Measurements from ENCODE around the gene TREML1. TPM values are rescaled to one million over a fixed set of nuclear protein-coding genes. Genes with fewer than 3 reads are reported as not detected.

The TREML1 gene
- total and polyA plus RNA-seq, 9 of the 15 experiments (the other 6 are each of a cell fraction or from before 2014, with no cell fraction given): not detected

DNA sequence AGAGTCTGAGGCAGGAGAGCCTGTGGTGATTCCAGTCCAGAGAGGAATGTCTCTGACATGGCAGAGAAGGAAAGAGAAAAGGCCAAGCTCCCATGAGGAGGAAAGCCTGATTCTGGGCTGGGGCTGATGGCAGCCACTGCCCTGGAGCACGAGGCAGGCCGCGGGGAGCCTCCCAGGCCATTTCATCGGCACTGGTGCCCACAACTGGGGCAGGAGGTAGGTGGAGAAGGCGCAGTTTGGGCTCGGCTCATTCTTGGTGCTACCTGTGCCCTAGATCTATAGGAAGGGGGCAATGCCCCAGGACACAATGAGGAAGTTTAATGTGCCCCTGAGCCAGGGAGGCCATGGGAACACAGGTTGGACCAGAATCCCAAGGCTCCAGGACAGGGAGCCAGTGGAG is 2.6 kb upstream of the TREML1 start:
- in situ Hi-C loops (cut with MboI): no loop called here
- Histone ChIP-seq H3K4me2 (ENCODE audit: insufficient read depth, low read length) (no peak overlapping the region), H3K9me3 (replicated peaks; ENCODE audit: control insufficient read depth, insufficient read depth, low read depth, low read length) (no peaks in the 10 kb centered on the region), H3K9ac (ENCODE audit: insufficient read depth in 1 of 2, low read depth in 2 of 2, low read length in 2 of 2) (no peak overlapping the region), H3K4me1 (replicated peaks in 1 of 2; ENCODE audit: control insufficient read depth in 2 of 2, insufficient read depth in 2 of 2, low read length in 2 of 2) (no peaks in the 10 kb centered on the region), H3K9me1 (ENCODE audit: control insufficient read depth, insufficient read depth, low read length) (no peaks in the 10 kb centered on the region), H3K79me2 (ENCODE audit: control insufficient read depth, insufficient read depth, low read length) (no peaks in the 10 kb centered on the region), H3K4me3 (no peak overlapping the region), H3K27me3 (ENCODE audit: control insufficient read depth in 2 of 2, insufficient read depth in 2 of 2, low read length in 2 of 2) (peaks cover 12 to 50% of the 10 kb centered on the region in 2 experiments), H3K36me3 (ENCODE audit: control insufficient read depth, insufficient read depth, low read length) (no peaks in the 10 kb centered on the region), H3K27ac (ENCODE audit: extremely low read depth, low read depth, low read length) (no peak overlapping the region), H4K20me1 (replicated peaks; ENCODE audit: control insufficient read depth, insufficient read depth, low read length) (peaks cover 7% of the 10 kb centered on the region; the same call in 1 of the 2 replicates), H2AFZ (ENCODE audit: low read depth, low read length) (no peak overlapping the region)
- no peak for FAIRE-seq
- CTCF ChIA-PET (ENCODE audit: low intra/inter-chr PET ratio): no interaction called here
- 5% methylated on average over 6 of the region's 6 CpGs for WGBS (ENCODE audit: insufficient coverage, low coverage, missing lambda C conversion rate)
- TF ChIP-seq SAFB2 (IDR thresholded peaks at IDR 0.05; ENCODE audit: borderline replicate concordance, low read depth, low read length, severe bottlenecking) (no peak), ZNF217 (CRISPR knock-in tag; IDR thresholded peaks at IDR 0.05) (no peak), CCAR2 (IDR thresholded peaks at IDR 0.05; ENCODE audit: low read depth, low read length) (no peak), SETDB1 (IDR thresholded peaks at IDR 0.05; ENCODE audit: low read length) (no peak), RFX5 (IDR thresholded peaks at IDR 0.05; ENCODE audit: low read depth, low read length) (no peak), ZNF318 (IDR thresholded peaks at IDR 0.05; ENCODE audit: borderline replicate concordance in 1 of 2, low read depth in 1 of 2) (no peak), U2AF1 (optimal IDR thresholded peaks at IDR 0.05; ENCODE audit: low read depth, low read length) (no peak), SAP30 (IDR thresholded peaks at IDR 0.05; ENCODE audit: borderline replicate concordance, insufficient read depth, low read depth, low read length, poor library complexity, severe bottlenecking) (no peak), TEAD2 (tag; IDR thresholded peaks at IDR 0.05) (no peak), CSDE1 (IDR thresholded peaks at IDR 0.05) (no peak), GTF2A2 (tag; IDR thresholded peaks at IDR 0.05) (no peak), SP1 (CRISPR knock-in tag; IDR thresholded peaks at IDR 0.05) (no peak), HDAC2 (IDR thresholded peaks at IDR 0.05) (no peak)
- no peak for DNase-seq (ENCODE audit: extremely low read depth in 1 of 4, low spot score in 3 of 4)
- ATAC-seq: no peak
- POLR2A ChIA-PET: interaction anchor here (0.9 to 2.2 kb wide), 2 partner anchors 10 to 26 kb away, joined by 4 to 6 read pairs; no protein-coding TSS in a partner anchor
- no TSS peak for BruUV-seq (replicated peaks)
- intact Hi-C loops (cut with micrococcal nuclease): no loop called here

All from K562 (cell line).